Myometrial cell (primary cell): ENCODE results near the gene TNRC18. TPM values are rescaled to one million over a fixed set of nuclear protein-coding genes. Genes with fewer than 3 reads are reported as not detected.

Experiments used
- total RNA-seq: library from RNA; depleted of rRNA; stranded (reverse); fragments of >200 nt; gene quantifications from 2 replicates; pipeline ENCODE4 v1.2.3, GENCODE V29; 2015

TNRC18 gene
- 23.9 and 27.3 TPM in 2 replicates for total RNA-seq

GRCh38 chr7:5423306-5423975 lies at the start of gene TNRC18:
Gene TNRC18, minus strand, starts transcription at chr7:5423834. Its CDS starts 2,588 bp downstream, at chr7:5421246.

GRCh38 chr7:5282543-5283316 lies 140.9 kb downstream of the TNRC18 start, which contains the start of gene SLC29A4:
Gene SLC29A4, plus strand, starts transcription at chr7:5282943. Its CDS starts 4,874 bp downstream, at chr7:5287817.

Other genes with a start within 250 kb of the TNRC18 start
- 79.9 and 89.3 TPM in 2 replicates for gene WIPI2, start 233.6 kb downstream of the TNRC18 start, total RNA-seq
- gene SLC29A4, start 140.9 kb downstream of the TNRC18 start, total RNA-seq: 0.86 and 1.6 TPM in 2 replicates
- gene FBXL18, start 90.0 kb upstream of the TNRC18 start, total RNA-seq: 7.8 and 9.7 TPM in 2 replicates
- 4,207 and 4,253 TPM in 2 replicates for gene ACTB, start 106.8 kb upstream of the TNRC18 start, total RNA-seq
- gene FSCN1, start 169.0 kb upstream of the TNRC18 start, total RNA-seq: 286 and 311 TPM in 2 replicates